GM18526 (cell line): ENCODE data around the gene MMAB.

Experiments used
- POLR2A ChIP-seq: IDR thresholded peaks from 3 replicates; pipeline ENCODE4 v1.6.1; 2011; ENCODE audit not compliant: insufficient read length; ENCODE audit errors: extremely low read depth

The MMAB gene

GRCh38 chr12:109573029-109573913 lies at the start of gene MMAB, which contains the start of gene MVK:
MMAB (minus strand) TSS chr12:109573504; CDS start chr12:109573480, 24 bp downstream.
MVK (plus strand) TSS chr12:109573794; CDS start chr12:109574823, 1,029 bp downstream.
- TF ChIP-seq POLR2A = peak; percentile 88

GRCh38 chr12:109621901-109622364 lies 48.6 kb upstream of the MMAB start:
- no peak for TF ChIP-seq POLR2A

- TF ChIP-seq POLR2A = no peak
These were observed 47.9 kb upstream of the MMAB start for GRCh38 chr12:109621211-109621694.

GRCh38 chr12:109619002-109619604 lies 45.8 kb upstream of the MMAB start:
- TF ChIP-seq POLR2A = no peak

GRCh38 chr12:109618082-109618481 lies 44.8 kb upstream of the MMAB start:
- no peak for TF ChIP-seq POLR2A

- TF ChIP-seq POLR2A = no peak
These were observed 44.2 kb upstream of the MMAB start for GRCh38 chr12:109617491-109617890.

- TF ChIP-seq POLR2A = no peak
These were observed 42.4 kb upstream of the MMAB start for GRCh38 chr12:109615556-109616229.

GRCh38 chr12:109613649-109614455 lies 40.5 kb upstream of the MMAB start:
- no peak for TF ChIP-seq POLR2A

GRCh38 chr12:109612975-109613502 lies 39.7 kb upstream of the MMAB start:
- TF ChIP-seq POLR2A = no peak

GRCh38 chr12:109612003-109612402 lies 38.7 kb upstream of the MMAB start:
- no peak for TF ChIP-seq POLR2A

GRCh38 chr12:109611223-109611622 lies 37.9 kb upstream of the MMAB start:
- TF ChIP-seq POLR2A = no peak

GRCh38 chr12:109610523-109610922 lies 37.2 kb upstream of the MMAB start:
- no peak for TF ChIP-seq POLR2A

- TF ChIP-seq POLR2A = no peak
These were observed 36.0 kb upstream of the MMAB start for GRCh38 chr12:109609342-109609741.

- TF ChIP-seq POLR2A = no peak
These were observed 35.5 kb upstream of the MMAB start for GRCh38 chr12:109608793-109609192.
